IMR-90 (cell line): ENCODE data around the gene UBE3A.

Source experiments
- BHLHE40 ChIP-seq: fragments of 150-350 bp; IDR thresholded peaks from 2 replicates; pipeline ENCODE4 v1.6.1; 2016; ENCODE audit warnings: mild to moderate bottlenecking, low read depth, low read length
- CHD1 ChIP-seq: IDR thresholded peaks from 2 replicates; pipeline ENCODE4 v1.6.1; 2012; ENCODE audit warnings: low read depth, low read length, improper control_type of control experiment
- TF ChIP-seq, protein P1 (sequence below): conservative IDR thresholded peaks from 2 replicates; pipeline ENCODE4 v1.5.1; 2012; ENCODE audit warnings: mild to moderate bottlenecking, low read depth, low read length, improper control_type of control experiment

DNA sequence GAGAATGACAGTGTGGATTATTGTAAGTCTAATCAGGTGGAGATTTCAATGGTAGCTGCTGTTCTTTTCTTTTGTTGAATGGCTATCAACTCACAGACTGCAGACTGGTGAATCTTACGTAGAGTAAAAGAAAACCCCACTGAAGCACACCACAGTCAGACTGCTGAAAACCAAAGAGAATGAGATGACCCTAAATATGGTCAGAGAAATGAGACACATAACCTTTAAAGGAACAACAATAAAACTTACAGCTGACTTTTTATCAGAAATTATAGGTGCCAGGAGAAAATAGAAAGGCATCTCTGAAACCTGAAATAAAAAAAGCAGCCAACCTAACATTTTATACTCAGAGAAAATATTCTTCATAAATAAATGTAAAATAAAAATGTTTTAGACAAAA lies 12.7 kb upstream of the UBE3A start:
- TF ChIP-seq, protein P1, sequence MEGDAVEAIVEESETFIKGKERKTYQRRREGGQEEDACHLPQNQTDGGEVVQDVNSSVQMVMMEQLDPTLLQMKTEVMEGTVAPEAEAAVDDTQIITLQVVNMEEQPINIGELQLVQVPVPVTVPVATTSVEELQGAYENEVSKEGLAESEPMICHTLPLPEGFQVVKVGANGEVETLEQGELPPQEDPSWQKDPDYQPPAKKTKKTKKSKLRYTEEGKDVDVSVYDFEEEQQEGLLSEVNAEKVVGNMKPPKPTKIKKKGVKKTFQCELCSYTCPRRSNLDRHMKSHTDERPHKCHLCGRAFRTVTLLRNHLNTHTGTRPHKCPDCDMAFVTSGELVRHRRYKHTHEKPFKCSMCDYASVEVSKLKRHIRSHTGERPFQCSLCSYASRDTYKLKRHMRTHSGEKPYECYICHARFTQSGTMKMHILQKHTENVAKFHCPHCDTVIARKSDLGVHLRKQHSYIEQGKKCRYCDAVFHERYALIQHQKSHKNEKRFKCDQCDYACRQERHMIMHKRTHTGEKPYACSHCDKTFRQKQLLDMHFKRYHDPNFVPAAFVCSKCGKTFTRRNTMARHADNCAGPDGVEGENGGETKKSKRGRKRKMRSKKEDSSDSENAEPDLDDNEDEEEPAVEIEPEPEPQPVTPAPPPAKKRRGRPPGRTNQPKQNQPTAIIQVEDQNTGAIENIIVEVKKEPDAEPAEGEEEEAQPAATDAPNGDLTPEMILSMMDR = no peak
- TF ChIP-seq CHD1 (no peak), BHLHE40 (no peak)
